Measurements from ENCODE around the gene CYP4F8. TPM values are rescaled to one million over a fixed set of nuclear protein-coding genes. Genes with fewer than 3 reads are reported as not detected.

The CYP4F8 gene
- total RNA-seq, 1 experiment from 2014 or later = not detected

- Histone ChIP-seq H3K23ac (ENCODE audit: insufficient read length, low read depth, low read length) (no peak overlapping the region), H3K23me2 (ENCODE audit: insufficient read length, low read depth, low read length, poor library complexity, severe bottlenecking) (no peaks in the 10 kb centered on the region), H2BK120ac (ENCODE audit: low read depth, low read length, poor library complexity, severe bottlenecking) (no peak overlapping the region), H4K5ac (ENCODE audit: insufficient read length, low read depth, low read length) (no peak overlapping the region), H3K14ac (ENCODE audit: insufficient read depth, low read length) (no peak overlapping the region), H3K79me1 (ENCODE audit: insufficient read depth, low read depth, low read length, poor library complexity, severe bottlenecking) (no peaks in the 10 kb centered on the region), H3K56ac (ENCODE audit: insufficient read length, low read depth, low read length) (no peak overlapping the region), H4K91ac (ENCODE audit: insufficient read length, low read depth, low read length) (no peak overlapping the region), H3K27me3 (ENCODE audit: insufficient read depth, low read length) (no peaks in the 10 kb centered on the region), H2BK20ac (ENCODE audit: low read depth, low read length, poor library complexity, severe bottlenecking) (no peak overlapping the region), H2BK15ac (ENCODE audit: low read depth, low read length) (no peak overlapping the region), H3K18ac (ENCODE audit: insufficient read length, low read depth, low read length) (no peak overlapping the region), H4K8ac (replicated peaks; ENCODE audit: insufficient read length, low read depth, low read length) (no peak overlapping the region), H3T11ph (ENCODE audit: low read length) (no peak overlapping the region), H3K79me2 (ENCODE audit: insufficient read depth, low read length) (no peaks in the 10 kb centered on the region), H3K9me3 (ENCODE audit: control insufficient read depth, low read depth, low read length) (peaks cover 53% of the 10 kb centered on the region), H3K9ac (ENCODE audit: extremely low read depth, insufficient read length, low read length) (no peak overlapping the region), H3K4me1 (ENCODE audit: insufficient read depth, low read length) (no peaks in the 10 kb centered on the region), H2BK5ac (ENCODE audit: insufficient read length, low read length) (no peak overlapping the region), H4K20me1 (ENCODE audit: control insufficient read depth, insufficient read depth, insufficient read length) (no peaks in the 10 kb centered on the region), H3K27ac (ENCODE audit: insufficient read length, low read depth, low read length) (no peak overlapping the region), H3K4me2 (ENCODE audit: insufficient read depth, insufficient read length, low read length) (no peak overlapping the region), H2AK5ac (ENCODE audit: insufficient read length, low read length) (no peak overlapping the region), H3K4ac (ENCODE audit: low read depth, low read length) (no peak overlapping the region), H2BK12ac (ENCODE audit: insufficient read length, low read depth, low read length) (no peak overlapping the region), H2AFZ (ENCODE audit: low read length) (no peak overlapping the region)
- H3K4me3 Mint-ChIP-seq = no peak overlapping the region
- peaks cover 0 to 9% (median 0%) of the 10 kb centered on the region in 3 experiments; a peak in 3 of 7 replicates for H3K36me3 Mint-ChIP-seq (ENCODE audit: insufficient read depth in 1 of 3, low read depth in 3 of 3)
- H3K27ac Mint-ChIP-seq = no peak overlapping the region
- peak; percentile 45; the same call in 2 of the 3 replicates for TF ChIP-seq CTCF (conservative IDR thresholded peaks at IDR 0.05)
- peaks cover 70 to 85% of the 10 kb centered on the region in 2 experiments for H3K9me3 Mint-ChIP-seq
- no peaks in the 10 kb centered on the region for H3K4me1 Mint-ChIP-seq
- WGBS (ENCODE audit: extremely low coverage, insufficient read length, low lambda C conversion rate) = no CpG with 5 or more reads among the region's 9 CpGs
- peak; percentile 40 for DNase-seq
- H3K27me3 Mint-ChIP-seq (ENCODE audit: low read depth) = peaks cover 1% of the 10 kb centered on the region; the same call in 1 of the 2 replicates
Measured at GRCh38 chr19:15631817-15632216, 16.8 kb downstream of the CYP4F8 start.

Data from H9 (cell line).